Stimulated activated CD8-positive, alpha-beta memory T cell treated with anti-CD3 and anti-CD28 coated beads, Interleukin-15, amount 100 ng/mL, for 4 hours (primary cell): ENCODE results near the gene OTP.

Experiments
- DNase-seq, 2 donors: peaks; one replicate each; pipeline ENCODE4 v3.0.0-alpha.2; 2020; ENCODE audit warnings: low read depth in 2 of 2

Gene OTP

DNA sequence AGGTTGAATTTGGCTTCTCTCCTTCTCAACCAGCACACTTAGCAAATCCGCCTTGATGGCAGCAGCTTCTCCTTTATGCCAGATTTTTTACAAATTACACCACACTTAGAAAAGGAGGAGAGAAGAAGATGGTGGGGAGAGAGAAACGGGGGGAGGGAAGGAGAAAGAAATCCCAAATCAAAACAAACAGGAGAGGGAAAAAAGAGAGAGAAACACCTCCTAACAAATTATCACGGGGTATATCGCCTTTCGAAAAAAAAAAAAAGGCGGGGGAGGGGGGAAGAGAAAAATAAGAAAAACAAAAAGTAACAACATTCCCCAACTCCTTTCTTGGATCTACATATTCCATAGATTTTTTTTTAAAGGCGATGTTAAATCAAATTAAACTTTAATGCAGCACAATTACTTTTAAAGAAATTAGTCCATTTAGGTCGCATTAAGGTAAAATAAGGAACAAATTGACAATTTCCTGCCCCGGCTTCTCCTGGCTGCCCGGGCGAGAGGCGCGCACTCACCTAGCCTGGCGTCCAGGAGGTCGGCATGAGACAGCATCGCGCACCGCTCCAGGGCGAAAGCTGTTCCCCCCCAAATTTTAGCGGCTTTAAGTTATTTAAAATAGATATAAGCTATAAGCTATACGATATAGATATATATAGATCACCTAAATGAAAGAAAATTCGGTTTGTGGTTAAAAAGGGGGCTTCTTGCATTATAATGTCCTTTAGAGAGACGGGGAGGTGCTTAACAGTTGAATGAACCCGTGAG, at the start of gene OTP:
OTP (minus strand) TSS at position 716 of the 765 bp plus-strand sequence; CDS start at position 552, 164 bp downstream.
- DNase-seq: no peak

- no peak for DNase-seq
These were observed 44.7 kb upstream of the OTP start for GRCh38 chr5:77683171-77683732.

DNA sequence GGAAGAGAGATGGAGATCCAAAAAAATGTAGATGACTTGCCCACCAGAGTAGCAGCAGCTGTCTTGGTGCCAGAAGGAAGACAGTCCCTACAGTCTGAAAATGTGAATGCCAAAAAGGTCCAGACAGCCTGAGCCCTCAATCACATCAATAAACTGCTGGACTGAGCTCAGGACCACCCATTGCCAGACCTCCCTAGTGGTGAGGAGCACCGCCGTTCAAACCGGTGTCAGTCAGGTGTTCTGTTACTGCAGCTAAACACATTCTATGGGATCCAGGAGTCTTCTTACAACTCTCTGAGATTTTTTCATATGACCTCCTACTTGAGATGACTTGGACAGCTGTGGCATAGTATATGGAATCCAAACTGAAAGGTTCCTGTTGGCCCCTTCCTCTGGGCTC, 32.0 kb upstream of the OTP start:
- no peak for DNase-seq

DNA sequence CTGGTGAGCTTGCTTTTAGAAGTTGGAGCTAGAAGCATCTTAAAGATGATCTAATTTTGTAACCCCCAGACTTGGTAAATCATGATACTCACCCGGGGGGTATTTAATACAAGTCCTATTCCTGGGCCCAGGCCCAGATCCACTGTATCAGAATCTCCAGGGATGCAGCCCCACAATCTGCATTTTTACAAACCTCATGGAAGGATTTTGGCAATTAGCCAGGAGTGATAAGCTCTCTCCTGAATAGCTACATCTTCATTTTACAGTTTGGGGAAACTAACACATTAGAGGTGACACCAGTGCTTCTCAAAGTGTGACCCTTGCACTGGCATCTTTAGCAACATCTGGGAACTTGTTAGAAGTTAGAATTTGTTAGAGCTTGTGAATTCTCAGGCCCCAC, 31.2 kb upstream of the OTP start:
- no peak for DNase-seq

- no peak for DNase-seq
These were observed 24.8 kb upstream of the OTP start for GRCh38 chr5:77663090-77663863.

- no peak for DNase-seq
These were observed 24.1 kb upstream of the OTP start for GRCh38 chr5:77662635-77663034.

GRCh38 chr5:77658662-77659061, 20.1 kb upstream of the OTP start:
- DNase-seq: no peak

DNA sequence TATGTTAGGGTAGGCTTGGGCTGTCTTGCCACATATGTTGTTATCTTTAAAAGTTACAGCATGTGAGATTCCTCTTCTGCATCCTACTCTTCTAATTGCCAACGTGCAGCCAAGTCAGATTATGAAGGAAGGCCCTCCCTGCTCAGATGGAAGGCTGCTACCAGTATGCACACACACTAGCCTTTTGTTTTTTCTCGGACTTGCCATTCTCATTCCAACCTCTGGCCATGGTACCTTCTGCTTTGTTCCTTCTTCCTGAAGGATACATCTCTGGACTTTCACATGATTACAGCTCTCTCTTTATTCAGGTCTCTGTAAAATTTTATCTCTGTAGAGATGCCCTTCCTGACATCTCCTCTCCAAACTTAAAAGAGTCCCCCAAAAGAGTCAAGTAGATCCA, 12.8 kb upstream of the OTP start:
- no peak for DNase-seq

DNA sequence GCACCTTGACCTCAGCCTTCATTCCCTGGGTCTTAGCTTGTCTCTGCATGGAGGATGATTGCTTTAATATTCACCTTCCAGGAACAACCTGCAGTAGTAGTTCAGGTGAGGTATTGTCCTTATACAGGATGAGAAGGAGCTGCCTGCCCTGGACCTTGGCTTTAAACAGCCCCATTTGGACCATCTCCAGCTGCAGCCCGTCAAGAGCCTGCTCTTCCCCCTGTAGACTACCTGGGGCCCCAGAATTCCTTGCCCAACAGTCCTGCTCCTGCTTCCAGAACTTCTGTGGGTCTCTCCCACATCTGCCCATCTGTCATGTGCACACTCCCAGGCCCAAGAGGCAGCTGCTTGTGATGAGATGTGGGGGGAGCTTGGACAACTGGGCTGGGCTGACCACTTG, 12.2 kb upstream of the OTP start:
- no peak for DNase-seq

GRCh38 chr5:77649776-77650175, 11.3 kb upstream of the OTP start:
- no peak for DNase-seq

GRCh38 chr5:77645995-77646639, 7.6 kb upstream of the OTP start:
- no peak for DNase-seq

DNA sequence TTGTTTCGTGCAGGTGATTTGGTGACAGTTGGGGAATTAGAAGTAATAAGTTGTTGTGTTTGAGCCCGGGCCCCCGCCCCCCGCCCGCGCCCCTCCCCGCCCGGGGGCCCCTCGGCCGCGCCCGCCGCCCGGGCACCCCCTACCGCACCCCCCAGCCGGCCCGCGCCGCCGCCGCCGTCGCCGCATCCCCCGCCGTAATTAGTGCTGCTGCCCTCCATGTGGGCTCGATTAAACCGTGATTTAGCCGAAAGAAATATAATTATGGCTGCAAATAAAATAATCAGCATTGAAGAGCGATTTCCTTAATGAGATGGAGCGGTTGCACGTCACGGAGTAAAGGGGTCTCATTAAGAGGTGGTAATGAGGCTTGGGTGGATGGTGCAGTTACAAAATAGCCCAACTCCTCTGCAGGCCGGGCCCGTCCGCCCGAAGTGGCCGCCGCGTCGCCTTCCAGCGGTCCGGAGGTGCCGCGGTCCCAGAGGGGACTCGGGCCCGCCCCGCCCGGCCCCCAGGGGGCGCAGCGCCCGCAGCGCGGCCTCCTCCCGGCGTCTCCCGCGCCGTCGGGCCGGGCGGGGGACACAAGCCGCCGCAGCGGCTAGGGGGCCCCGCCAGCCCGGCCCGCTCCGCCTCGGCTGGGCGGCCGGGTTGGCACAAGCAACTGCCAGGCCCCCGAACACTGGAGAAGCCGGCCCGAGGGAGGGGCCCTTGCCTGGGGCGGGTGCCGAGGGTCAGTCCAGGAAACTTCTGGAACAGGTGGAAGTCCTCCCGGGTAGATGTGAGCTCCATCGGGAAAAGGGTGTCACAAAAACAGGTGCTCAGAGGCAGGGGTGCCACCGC, 6.9 kb upstream of the OTP start:
- no peak for DNase-seq

DNA sequence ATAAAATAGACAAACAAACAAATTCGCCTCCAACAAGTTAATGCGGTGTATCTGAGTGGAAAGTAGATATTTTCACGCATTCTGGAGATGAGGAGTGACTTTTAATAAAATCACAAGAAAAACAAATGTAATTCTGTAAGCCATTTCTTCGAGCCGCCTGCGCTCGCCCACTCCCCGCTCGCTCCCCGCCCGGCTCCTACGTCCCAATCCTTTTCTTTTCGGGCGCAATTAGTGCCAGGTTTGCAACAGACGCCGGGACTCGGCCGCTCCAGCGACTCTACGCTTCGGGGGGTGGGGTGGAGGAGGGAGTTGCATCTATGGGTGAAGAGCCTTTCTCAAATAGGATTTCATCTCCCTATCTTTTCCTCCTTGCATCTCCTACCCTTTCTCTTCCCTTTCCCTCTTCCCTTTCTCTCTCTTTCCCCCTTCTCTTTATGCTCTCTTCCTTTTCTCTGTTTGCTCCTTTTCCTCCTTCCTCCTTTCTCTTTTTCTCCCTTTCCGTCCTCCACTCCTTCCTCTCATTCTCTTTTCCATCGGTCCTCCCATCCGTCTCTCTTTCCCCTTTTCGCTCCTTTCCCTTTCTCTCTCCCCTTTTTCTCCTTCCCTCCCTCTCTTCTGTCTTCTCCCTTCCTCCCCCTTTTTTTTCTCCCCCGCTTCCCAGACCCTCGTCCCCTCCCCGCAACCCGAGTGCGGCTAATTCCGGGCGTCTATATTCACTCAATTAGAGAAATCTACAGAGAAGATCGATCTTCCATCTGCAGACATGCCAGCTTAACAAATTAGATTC, 6.1 kb upstream of the OTP start:
- DNase-seq: no peak

DNA sequence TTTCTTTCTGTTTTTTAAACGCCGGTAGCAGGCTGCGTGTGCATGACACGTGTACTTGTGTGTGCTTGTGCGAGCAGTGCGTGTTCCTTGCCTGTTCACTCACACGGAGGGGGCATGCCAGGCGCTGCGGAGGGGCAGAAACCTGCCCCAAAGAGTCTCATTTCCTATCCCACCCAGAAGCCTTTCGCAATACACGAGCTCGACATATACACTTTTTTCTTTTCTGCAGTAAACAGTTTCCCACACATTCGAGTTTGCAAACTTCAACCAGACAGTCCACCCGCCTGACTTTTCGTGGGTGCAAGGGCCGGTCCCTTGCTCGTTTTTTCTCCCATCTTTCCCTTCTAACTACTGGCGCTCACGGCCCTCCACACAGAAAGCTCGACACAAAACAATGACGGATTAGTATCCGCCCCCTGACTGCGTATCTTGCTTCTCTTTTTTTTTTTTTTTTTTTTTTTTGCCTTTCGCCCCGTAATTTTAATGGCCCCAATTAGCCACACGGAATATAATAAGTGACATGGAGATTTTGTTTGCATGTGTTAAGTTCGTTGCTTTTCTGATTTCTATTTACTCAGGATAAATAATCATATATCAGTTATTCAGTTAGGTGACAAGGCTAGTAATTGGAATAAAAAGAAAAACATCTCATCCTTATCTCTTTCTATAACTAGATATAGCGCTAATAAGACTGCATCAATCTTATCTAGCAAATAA, 5.3 kb upstream of the OTP start:
- DNase-seq: no peak

GRCh38 chr5:77642738-77643653, 4.5 kb upstream of the OTP start:
- DNase-seq: no peak

- DNase-seq: no peak
These were observed 3.6 kb upstream of the OTP start for GRCh38 chr5:77641963-77642737.

DNA sequence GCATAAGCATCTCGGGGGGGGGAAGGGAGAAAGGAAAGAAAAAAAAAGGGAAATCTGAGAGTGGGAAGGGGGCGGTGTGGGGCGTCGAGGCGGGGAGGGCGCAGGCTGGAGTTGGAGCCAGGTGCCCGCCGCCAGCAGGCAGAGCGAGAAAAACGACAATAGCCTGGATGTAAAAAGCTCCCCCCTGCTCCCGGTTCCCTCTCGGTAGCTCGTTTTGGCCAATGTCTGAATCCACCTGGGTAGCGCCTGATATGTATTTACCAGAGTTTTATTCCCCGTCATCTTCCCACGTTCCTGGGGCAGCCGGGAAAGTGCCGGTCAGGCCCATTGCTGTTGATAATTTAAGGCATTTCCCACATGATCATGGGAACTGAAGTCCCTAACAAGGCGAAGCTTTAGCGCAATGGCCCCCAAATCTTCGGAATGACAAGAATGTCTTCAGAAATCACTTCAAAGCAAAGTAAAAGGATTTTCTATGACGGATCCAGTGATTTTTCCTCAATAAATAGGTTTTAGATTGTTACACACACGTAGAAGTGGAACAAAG, 3.0 kb upstream of the OTP start:
- DNase-seq: no peak
